Sigmoid colon (tissue), 3 donors: ENCODE data around the gene PIP5K1A.

Experiments
- CTCF ChIP-seq, 4 experiments: fragments of 450-650 bp in 3 of 4; fragments of 200-600 bp in 1 of 4; IDR thresholded peaks; one replicate each; pipeline ENCODE4 v1.5.1; 2016 to 2019; ENCODE audit warnings: antibody characterized with exemption in 4 of 4, mild to moderate bottlenecking in 3 of 4, moderate library complexity in 2 of 4
- POLR2A ChIP-seq, 2 donors: fragments of 450-650 bp; IDR thresholded peaks; one replicate each; pipeline ENCODE4 v1.6.1; 2016; ENCODE audit warnings: antibody characterized with exemption in 2 of 2, mild to moderate bottlenecking in 2 of 2, moderate library complexity in 2 of 2

- TF ChIP-seq POLR2A (IDR thresholded peaks at IDR 0.05) (no peak), CTCF (IDR thresholded peaks at IDR 0.05) (no peak)
Measured at GRCh38 chr1:151287767-151288500, 89.6 kb downstream of the PIP5K1A start.
